DOHH2 (cell line): Measurements from ENCODE around the gene RAB23.

Experiments used
- H3F3A ChIP-seq: fragments of 200-600 bp; sonication (generic), shearing (Covaris generic); 2 replicates; pipeline ENCODE4 v1.6.0; 2016; ENCODE audit warnings: antibody characterized with exemption, mild to moderate bottlenecking; ENCODE audit not compliant: control insufficient read depth, insufficient read depth
- H3K27ac ChIP-seq: fragments of 200-600 bp; sonication (generic); 2 replicates; pipeline ENCODE4 v1.5.1; 2014; ENCODE audit warnings: low read depth, mild to moderate bottlenecking, low read length, moderate library complexity
- H3K27me3 ChIP-seq: fragments of 200-600 bp; sonication (generic); 2 replicates; pipeline ENCODE4 v1.6.1; 2014; ENCODE audit warnings: mild to moderate bottlenecking, low read length, mixed read lengths; ENCODE audit not compliant: control insufficient read depth
- H3K36me3 ChIP-seq: fragments of 200-600 bp; sonication (generic); 2 replicates; pipeline ENCODE4 v1.6.1; 2014; ENCODE audit warnings: mild to moderate bottlenecking, low read length, moderate library complexity, mixed read lengths; ENCODE audit not compliant: control insufficient read depth
- H3K4me1 ChIP-seq: fragments of 200-600 bp; sonication (generic); 2 replicates; pipeline ENCODE4 v1.6.1; 2014; ENCODE audit warnings: mild to moderate bottlenecking, low read length, mixed read lengths; ENCODE audit not compliant: control insufficient read depth
- H3K4me2 ChIP-seq: fragments of 200-600 bp; sonication (generic); 2 replicates; pipeline ENCODE4 v1.6.0; 2014; ENCODE audit warnings: mild to moderate bottlenecking, low read length, moderate library complexity
- H3K4me3 ChIP-seq: fragments of 200-600 bp; sonication (generic); 2 replicates; pipeline ENCODE4 v1.5.1; 2014; ENCODE audit warnings: mild to moderate bottlenecking, low read length, mixed read lengths
- H3K79me2 ChIP-seq: fragments of 200-600 bp; sonication (generic); 2 replicates; pipeline ENCODE4 v1.6.1; 2014; ENCODE audit warnings: mild to moderate bottlenecking, low read length, mixed read lengths; ENCODE audit not compliant: control insufficient read depth
- H3K9me2 ChIP-seq: fragments of 200-600 bp; sonication (generic); replicated peaks from 2 replicates; pipeline ENCODE4 v1.6.1; 2014; ENCODE audit warnings: mild to moderate bottlenecking, low read length, mixed read lengths; ENCODE audit not compliant: control insufficient read depth
- H3K9me3 ChIP-seq: fragments of 200-600 bp; sonication (generic); 2 replicates; pipeline ENCODE4 v1.6.1; 2014; ENCODE audit warnings: antibody characterized with exemption, low read length, mixed read lengths; ENCODE audit not compliant: control insufficient read depth, insufficient read depth
- H4K20me1 ChIP-seq: fragments of 200-600 bp; sonication (generic); 2 replicates; pipeline ENCODE4 v1.6.0; 2014; ENCODE audit warnings: low read depth, mild to moderate bottlenecking, antibody characterized with exemption, low read length, moderate library complexity; ENCODE audit not compliant: control insufficient read depth, insufficient read depth
- EZH2phosphoT487 ChIP-seq: fragments of 200-600 bp; sonication (generic); IDR thresholded peaks from 2 replicates; pipeline ENCODE4 v1.6.1; 2017; ENCODE audit warnings: borderline replicate concordance, mild to moderate bottlenecking, antibody characterized with exemption, low read length, moderate library complexity, mixed read lengths
- TF ChIP-seq, protein P1 (sequence below): fragments of 200-600 bp; sonication (generic); IDR thresholded peaks from one replicate; pipeline ENCODE4 v1.5.1; 2014; ENCODE audit warnings: antibody characterized with exemption, mild to moderate bottlenecking, low read depth, low read length; ENCODE audit not compliant: poor library complexity, severe bottlenecking

The RAB23 gene

DNA sequence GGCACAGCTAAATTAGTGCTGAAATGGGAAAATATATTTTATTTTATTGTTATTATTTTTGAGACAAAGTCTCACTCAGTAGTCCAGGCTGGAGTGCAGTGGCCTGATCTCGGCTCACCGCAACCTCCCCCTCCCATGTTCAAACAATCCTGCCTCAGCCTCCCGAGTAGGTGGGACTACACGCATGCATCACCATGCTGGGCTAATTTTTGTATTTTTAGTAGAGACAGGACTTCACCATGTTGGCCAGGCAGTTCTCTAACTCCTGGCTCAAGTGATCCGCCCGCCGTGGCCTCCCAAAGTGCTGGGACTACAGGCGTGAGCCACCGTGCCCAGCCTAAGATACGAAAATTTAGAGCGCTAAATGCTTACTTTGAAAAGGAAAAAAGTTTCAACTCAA lies 4.8 kb downstream of the RAB23 start:
- no peaks in the 10 kb centered on the region for H3K9me2 ChIP-seq
- peaks cover 14% of the 10 kb centered on the region for H3K4me1 ChIP-seq
- H4K20me1 ChIP-seq = 0 out of 2 replicates have a peak, but pooled peaks cover 6% of the 10 kb centered on the region
- H3K27ac ChIP-seq = no peak overlapping the region
- no peak overlapping the region for H3K4me2 ChIP-seq
- no peaks in the 10 kb centered on the region for H3K9me3 ChIP-seq
- no peaks in the 10 kb centered on the region for H3K36me3 ChIP-seq
- peaks cover 78% of the 10 kb centered on the region for H3K79me2 ChIP-seq
- no peaks in the 10 kb centered on the region for H3F3A ChIP-seq
- H3K4me3 ChIP-seq = no peak overlapping the region
- H3K27me3 ChIP-seq = no peaks in the 10 kb centered on the region
- no peak for TF ChIP-seq EZH2phosphoT487
- TF ChIP-seq, protein P1, sequence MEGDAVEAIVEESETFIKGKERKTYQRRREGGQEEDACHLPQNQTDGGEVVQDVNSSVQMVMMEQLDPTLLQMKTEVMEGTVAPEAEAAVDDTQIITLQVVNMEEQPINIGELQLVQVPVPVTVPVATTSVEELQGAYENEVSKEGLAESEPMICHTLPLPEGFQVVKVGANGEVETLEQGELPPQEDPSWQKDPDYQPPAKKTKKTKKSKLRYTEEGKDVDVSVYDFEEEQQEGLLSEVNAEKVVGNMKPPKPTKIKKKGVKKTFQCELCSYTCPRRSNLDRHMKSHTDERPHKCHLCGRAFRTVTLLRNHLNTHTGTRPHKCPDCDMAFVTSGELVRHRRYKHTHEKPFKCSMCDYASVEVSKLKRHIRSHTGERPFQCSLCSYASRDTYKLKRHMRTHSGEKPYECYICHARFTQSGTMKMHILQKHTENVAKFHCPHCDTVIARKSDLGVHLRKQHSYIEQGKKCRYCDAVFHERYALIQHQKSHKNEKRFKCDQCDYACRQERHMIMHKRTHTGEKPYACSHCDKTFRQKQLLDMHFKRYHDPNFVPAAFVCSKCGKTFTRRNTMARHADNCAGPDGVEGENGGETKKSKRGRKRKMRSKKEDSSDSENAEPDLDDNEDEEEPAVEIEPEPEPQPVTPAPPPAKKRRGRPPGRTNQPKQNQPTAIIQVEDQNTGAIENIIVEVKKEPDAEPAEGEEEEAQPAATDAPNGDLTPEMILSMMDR = no peak

DNA sequence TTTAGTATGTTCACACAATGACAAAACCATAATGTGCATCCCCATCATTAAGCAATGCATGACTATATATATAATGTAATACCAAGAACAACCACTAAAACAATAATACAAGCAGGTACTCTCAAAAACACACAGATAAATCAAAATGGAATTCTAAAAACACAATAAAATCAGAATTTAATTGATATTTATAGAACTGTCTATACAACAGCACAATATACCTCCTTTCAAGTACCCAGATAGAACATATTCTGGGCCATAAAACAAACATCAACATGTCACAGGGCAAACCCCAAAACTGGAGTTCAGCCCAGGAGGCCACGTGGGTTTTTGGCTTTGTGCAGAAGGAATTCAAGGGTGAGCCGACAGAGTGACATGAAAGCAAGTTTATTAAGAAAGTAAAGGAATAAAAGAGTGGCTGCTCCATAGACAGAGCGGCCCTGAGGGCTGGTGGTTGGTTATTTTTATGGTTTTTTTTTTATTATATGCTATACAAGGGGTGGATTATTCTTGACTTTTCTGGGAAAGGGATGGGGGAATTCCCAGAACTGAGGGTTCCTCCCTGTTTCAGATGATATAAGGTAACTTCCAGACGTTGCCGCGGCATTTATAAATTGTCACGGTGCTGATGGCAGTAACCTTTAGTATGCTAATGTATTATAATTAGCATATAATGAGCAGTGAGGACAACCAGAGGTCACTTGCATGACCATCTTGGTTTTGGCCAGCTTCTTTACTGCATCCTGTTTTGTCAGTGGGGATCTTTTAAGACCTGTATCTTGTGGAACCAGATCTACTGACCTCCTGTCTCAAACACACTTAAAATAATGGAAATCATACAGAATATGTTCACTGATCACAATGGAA lies 5.6 kb downstream of the RAB23 start:
- TF ChIP-seq EZH2phosphoT487 = no peak
- TF ChIP-seq, protein P1 = peak; percentile 10
- H3K27me3 ChIP-seq = no peaks in the 10 kb centered on the region
- no peaks in the 10 kb centered on the region for H3K9me3 ChIP-seq
- peaks cover 14% of the 10 kb centered on the region for H3K4me1 ChIP-seq
- H3K4me2 ChIP-seq = no peak overlapping the region
- H3K36me3 ChIP-seq = no peaks in the 10 kb centered on the region
- 0 out of 2 replicates have a peak, but pooled peaks cover 6% of the 10 kb centered on the region for H4K20me1 ChIP-seq
- H3K4me3 ChIP-seq = no peak overlapping the region
- no peaks in the 10 kb centered on the region for H3K9me2 ChIP-seq
- peaks cover 75% of the 10 kb centered on the region for H3K79me2 ChIP-seq
- no peak overlapping the region for H3K27ac ChIP-seq
- no peaks in the 10 kb centered on the region for H3F3A ChIP-seq

DNA sequence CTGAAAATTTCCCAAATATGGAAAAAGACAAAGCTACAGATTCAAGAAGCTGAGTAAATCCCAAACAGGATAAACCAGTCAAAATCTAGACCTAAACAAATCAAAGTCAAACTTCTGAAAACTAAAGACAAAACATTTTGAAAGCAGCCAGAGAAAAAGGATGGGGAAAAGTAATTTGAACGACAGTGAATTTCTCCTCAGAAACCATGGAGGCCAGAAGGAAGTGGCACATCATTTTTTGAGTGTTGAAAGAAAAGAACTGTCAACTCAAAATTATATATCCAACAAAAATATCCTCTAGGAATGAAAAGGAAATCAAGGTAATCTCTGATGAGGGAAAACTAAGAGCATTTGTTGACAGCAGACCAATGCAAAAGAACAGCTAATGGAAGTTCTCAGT lies 6.8 kb downstream of the RAB23 start:
- Histone ChIP-seq H3F3A (no peaks in the 10 kb centered on the region), H3K9me2 (no peaks in the 10 kb centered on the region), H3K4me3 (no peak overlapping the region), H3K27me3 (no peaks in the 10 kb centered on the region), H4K20me1 (0 out of 2 replicates have a peak, but pooled peaks cover 6% of the 10 kb centered on the region), H3K4me1 (peaks cover 9% of the 10 kb centered on the region), H3K9me3 (no peaks in the 10 kb centered on the region), H3K4me2 (no peak overlapping the region), H3K79me2 (peaks cover 64% of the 10 kb centered on the region), H3K27ac (no peak overlapping the region), H3K36me3 (no peaks in the 10 kb centered on the region)
- no peak for TF ChIP-seq EZH2phosphoT487
- TF ChIP-seq, protein P1 = no peak
